Cortex of kidney (tissue), 1 donor: ENCODE measurements around the gene IQGAP1.

Source experiments
- DNase-seq: peaks from one replicate; lab custom pipeline; 2025; lab: John Stamatoyannopoulos, UW

The IQGAP1 gene

DNA sequence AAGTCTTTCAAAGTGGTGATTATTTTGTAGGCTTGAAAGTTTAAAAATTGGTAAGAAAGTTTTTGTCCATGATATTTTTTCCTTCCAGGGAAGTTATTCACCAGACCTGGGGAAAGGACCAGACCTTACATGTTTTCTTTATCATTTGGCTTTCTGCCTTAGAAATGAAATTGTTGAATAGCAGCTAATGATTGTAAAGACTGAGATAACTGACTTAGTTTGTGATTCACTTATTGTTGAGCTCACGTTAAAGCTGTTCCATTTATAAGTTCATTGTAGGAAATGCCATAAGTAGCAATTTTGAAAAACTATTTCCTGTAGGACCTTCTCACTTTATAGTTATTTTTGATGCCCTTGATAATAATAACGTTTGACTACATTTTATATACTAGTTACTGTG lies 51.9 kb downstream of the IQGAP1 start:
- DNase-seq = no peak

DNA sequence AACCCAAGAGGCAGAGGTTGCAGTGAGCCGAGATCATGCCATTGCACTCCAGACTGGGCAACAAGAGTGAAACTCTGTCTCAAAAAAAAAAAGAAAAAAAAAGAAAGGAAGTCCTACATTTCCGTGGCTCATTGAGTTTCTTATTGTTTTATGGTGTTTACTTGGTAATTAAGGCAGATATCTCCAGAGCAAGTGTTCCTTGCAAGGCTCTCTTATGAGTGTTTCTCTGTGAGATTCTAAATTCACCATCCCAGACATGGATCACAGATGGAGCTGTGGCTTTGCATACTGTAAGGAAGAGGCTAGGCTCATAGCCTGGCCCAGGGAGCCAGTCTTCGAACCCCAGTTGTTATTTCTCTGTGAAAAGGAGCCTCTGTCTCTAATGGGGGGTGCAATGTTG lies 53.0 kb downstream of the IQGAP1 start:
- DNase-seq = no peak

DNA sequence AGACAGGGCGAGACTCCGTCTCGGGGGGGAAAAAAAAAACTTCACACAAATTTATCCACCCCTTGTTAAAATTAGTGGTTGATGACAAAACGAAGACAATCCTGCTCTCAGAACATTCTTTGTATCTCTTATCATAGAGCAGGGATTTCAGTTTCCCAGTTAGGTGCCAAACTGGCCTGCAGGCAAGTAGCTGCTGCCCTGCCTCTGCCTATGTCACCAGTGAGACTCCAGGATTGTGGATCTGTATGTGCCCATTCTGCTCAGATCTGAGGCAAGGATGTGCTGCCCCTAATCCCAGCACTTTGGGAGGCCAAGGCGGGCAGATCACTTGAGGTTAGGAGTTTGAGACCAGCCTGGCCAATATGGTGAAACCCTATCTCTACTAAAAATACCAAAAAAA lies 54.4 kb downstream of the IQGAP1 start:
- DNase-seq = no peak

DNA sequence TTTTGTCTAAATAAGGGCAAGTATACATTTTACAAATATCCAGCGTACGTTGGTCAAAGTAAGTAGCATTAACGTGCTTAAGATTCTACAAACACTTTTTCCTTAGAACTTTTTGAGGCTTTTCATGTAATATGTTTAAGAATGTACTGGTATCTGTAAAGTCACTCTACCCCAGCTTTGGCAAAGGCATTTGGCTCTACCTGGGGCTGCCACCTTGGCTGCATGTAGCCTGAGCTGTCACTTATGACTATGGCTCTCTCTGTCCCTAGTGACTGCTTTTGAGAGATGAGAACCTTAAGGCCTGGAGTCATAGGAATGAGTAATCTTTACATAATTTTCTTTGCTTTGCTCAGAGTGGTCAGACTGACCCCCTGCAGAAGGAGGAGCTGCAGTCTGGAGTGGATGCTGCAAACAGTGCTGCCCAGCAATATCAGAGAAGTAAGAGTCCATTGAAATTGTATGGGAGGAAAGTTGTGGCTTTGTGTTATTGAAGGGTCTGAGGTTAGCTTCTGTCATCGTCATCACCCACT lies 61.2 kb downstream of the IQGAP1 start:
- no peak for DNase-seq

DNA sequence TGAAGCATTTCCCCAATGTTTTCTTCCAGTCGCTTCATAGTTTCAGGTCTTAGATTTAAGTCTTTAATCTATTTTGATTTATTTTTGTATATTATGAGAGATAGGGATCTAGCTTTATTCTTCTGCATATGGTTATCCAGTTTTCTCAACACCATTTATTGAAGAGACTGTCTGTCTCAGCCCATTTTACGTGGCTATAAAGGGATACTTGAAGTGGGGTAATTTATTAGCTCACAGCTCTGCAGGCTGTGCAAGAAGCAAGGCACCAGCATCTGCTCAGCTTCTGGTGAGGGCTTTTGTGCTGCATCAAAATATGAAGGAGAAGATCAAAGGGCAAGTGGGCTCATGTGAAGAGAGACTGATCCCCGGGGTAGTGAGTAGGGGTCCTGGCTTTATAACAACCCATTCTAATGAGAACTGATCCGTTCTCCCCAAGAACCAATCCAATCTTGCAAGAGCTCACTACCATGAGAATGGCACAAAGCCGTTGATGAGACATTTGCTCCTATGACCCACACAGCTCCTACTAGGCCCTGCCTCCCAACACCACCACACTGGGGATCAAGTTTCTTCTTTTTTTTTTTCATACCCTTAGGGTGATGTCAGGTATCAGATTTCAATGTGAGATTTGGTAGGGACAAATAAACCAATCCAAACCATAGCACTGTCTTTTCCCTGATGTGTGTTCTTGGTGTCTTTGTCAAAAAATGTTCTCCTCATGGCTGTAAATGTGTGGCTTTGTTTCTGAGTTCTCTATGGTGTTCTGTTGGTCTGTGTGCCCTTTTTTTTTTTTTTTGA lies 63.2 kb downstream of the IQGAP1 start:
- no peak for DNase-seq

DNA sequence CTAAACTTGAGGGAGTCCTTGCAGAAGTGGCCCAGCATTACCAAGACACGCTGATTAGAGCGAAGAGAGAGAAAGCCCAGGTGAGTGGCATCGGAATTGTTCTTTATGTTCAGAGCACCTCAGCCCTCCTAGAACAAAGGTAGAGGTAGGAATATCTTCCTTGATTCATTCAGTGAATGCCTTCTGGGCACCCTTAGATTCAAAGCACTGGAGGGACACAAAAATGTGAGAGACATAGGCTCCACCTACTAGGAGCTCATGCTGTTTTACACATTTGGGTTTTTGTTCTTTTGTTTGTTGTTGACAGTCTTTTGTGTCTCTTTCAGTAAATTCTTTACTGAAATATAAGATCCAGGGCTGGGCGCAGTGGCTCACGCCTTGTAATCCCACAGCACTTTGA lies 68.2 kb downstream of the IQGAP1 start:
- DNase-seq = no peak

DNA sequence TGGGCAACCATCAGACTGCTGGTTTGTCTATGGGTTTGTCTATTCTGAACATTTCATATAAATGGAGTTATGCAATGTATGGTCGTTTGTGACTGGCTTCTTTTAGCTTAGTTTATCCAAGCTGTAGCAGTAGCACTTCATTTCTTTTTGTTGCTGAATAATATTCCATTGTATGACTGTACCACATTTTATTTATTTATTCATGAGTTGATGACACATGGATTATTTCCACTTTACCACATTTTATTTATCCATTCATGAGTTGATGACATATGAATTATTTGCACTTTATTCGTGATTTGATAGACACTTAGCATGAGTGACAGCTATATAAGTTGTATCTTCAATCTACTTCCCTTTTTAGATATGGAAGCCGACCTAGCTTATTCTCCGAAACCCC lies 70.0 kb downstream of the IQGAP1 start:
- no peak for DNase-seq

DNA sequence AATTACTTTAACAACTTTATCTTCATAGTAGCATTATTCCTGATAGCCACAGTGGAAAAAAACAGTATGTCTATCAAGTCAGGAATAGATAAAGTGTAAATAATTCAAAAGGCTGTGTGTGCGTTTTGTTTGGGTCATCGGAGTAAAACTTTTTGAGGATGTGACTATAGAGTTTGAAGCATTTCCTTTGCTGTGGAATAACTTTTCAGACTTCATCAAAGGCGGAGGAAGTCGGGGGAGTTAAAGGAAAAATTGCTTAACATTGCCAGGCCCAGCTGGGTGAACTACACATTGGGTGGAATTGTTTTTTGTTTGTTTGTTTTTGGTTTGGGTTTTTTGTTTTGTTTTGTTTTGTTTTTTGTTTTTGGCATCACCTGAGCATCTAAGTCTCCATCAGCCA lies 71.3 kb downstream of the IQGAP1 start:
- no peak for DNase-seq

DNA sequence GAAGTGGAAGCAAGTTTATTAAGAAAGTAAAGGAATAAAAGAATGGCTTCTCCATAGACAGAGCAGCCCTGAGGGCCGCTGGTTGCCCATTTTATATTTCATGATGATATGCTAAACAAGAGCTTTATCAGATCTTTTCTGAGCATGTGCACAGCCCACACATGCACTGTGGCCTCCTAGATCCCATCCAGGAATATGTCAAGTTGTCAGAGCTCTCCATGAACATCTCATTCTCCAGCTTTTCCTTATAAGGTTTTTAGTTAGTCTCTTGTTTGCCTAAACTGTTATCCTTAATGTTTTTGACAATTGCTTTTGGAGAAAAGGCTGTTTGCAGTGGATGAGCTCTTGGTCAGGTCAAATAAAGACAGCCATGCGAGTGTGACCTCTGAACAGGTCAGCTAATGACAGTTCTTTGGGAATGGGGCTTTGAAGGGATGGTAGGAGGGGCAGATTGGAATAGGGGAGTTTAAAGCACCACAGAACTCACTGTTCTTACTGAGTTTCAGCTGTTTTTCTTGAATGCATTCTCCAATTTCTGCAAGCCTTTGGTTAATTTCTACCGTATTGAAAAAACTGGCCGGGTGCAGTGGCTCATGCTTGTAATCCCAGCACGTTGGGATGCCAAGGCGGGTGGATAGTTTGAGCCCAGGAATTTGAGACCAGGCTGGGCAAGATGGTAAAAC lies 72.2 kb downstream of the IQGAP1 start:
- no peak for DNase-seq

DNA sequence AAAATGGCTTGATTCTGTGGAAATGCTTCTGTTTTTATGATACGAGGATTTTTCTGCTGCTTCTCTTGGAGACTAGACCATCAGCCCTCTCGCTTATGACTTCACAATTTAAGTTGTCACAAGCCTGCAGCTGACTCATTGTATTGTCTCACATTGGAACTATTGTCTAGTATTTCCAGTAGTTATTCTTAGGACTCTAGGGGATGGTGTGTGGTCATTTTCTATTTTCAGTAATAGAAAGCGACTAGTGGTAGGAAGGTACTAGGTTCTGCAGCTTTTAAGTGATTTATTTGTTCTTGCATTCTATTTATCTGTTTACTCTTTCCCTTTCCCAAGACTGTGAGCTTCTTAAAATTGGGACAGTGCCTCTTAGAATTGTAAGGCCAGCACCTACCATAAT lies 75.3 kb downstream of the IQGAP1 start:
- no peak for DNase-seq

DNA sequence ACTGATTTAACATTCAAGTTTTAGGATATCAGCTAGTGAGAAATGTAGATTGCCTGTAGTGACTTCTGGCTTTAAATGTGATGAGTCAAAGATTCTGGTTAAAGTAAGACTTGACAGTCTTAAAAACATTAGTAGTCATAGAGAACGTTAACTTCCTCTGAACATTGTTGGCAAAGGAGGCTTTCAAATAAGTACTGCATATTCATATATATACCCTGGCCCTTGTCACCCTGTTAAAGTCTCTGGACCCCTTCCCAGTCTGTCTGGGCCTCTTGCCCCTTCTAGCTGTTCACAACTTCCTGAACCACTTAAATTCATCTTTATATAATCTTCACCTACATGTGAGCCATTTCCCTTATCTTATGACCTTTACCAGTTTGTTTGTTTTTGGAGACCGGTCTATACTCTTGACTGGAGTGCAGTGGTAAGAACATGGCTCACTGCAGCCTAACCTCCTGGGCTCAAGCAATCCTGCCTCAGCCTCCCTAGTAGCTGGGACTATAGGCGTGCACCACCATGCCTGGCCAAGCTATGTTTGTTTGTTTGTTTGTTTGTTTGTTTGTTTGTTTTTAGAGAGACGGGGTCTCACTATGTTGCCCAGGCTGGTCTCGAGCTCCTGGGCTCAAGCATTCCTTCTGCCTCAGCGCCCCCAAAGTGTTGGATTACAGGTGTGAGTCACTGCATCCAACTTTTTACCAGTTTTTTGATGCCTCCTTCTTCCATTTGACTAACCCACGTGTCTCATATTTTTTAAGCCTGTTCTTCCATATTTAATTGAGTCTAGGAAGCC lies 77.3 kb downstream of the IQGAP1 start:
- DNase-seq = no peak

DNA sequence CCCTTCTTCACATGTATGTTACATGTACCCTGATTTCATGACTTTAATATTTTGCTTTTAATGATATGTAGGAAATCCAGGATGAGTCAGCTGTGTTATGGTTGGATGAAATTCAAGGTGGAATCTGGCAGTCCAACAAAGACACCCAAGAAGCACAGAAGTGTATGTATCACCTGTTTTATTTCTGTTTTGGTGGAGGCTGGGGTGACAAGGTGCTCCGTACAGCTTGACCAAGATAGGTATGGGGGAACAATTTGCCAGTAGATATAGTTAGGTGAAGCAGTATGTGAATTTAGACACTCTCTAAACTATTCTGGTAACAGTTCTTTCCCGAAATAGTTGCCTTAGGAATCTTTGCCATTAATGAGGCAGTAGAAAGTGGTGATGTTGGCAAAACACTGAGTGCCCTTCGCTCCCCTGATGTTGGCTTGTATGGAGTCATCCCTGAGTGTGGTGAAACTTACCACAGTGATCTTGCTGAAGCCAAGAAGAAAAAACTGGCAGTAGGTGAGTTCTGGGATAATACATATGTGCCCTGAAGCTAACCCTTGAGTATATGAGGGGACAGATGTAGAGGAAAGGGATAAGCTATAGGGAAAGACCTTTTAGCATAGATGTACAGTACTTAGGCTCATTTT lies 78.0 kb downstream of the IQGAP1 start:
- DNase-seq = no peak

DNA sequence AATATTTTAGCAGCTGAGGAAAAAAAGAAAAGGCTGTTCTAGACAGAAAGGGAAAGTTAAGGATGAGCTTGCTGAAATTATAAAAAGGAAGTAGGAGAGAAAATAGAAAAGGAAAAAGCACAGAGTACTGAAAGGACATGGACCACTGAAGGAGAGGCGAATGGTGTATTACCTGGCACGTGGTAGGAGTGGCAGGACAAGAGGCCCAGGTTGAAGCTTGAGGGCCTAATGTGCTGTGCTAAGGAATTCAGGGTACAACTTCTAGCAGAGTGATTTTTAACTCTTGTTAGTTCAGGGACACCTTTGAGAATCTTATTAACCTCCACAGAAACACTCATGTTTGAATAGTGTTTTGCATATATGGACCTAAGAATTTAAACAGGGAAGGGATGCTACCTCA lies 81.7 kb downstream of the IQGAP1 start:
- no peak for DNase-seq

DNA sequence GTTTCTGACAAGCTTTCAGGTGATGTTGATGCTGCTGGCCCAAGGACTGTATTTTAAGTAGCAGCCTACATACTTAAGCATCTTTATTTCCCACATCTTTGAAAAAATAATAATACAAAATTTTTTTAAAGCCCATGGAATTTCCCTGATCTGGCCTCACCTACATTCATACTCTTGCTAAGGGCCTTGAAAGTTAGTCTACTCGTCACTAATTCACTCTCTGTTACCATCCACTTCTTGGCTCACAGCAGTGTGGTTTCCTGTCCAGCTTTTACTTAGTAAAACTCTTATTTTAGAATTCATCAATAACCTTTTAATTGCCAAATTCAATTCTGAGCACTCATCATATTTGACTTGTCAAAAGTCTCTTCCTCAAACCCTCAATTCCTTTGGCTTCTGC lies 82.4 kb downstream of the IQGAP1 start:
- no peak for DNase-seq

DNA sequence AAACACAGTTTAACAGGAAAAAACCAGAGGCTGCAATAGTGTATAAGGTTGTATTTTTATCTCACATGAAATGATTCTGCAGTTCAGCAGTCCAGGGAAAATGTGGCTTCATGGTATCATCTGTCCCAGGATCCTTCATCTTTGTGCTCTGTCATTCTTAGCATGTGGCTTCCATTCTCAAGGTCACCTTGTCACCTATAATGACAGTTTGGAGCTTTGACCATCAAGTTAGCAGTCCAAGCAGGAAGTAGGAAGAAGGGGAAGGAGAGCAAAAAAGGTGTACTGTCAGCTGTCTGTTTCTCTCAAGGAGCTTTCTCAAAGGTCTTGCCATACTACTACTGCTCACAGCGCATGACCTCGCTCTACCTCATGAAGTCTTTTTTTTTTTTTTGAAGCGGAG lies 83.1 kb downstream of the IQGAP1 start:
- DNase-seq = no peak

DNA sequence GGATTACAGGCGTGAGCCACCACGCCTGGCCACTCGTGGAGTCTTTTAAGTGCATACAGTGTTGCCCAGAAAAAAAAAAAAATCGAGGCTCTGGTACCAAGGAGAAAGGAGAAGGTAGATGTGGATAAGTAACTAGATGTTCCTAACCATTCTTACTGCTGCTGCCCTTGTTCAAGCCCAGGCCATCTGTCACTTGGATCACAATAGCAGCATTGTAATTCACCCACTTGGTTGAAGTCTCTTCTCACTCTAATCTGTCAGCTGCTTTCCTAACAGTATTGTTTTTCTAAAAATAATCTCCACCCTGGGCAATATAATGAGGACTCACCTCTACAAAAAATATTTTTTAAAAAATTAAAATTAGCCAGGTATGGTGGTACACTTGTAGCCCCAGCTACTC lies 83.7 kb downstream of the IQGAP1 start:
- DNase-seq = no peak

DNA sequence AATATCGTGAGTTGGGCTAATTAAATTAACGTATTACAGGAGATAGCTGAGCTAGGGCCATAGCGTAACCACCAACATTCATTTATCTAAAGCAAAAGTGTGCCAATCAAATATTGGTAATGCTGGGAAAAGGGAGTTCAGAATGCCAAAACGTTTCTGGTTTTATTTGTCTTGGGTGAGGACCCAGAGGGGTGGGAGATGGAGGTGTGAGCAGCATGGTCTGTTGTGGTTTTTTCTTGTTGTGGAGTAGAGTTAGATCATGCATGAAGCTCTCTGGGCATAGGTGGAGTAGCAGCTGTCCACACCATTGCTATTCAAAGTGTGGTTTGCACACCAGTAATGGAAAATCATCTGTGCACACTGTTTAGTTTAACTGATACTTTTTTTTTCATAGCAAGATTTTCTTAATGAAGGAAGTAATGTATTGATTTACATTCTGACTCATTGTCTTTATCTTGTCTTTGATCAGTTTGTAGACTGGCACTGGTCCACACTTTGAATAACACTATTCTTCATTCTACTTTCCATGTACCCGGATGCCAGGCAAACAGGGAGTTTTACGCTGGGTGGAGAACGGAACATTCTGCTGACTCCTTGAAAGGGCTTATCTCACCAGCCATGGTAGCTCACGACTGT lies 90.9 kb downstream of the IQGAP1 start:
- no peak for DNase-seq

DNA sequence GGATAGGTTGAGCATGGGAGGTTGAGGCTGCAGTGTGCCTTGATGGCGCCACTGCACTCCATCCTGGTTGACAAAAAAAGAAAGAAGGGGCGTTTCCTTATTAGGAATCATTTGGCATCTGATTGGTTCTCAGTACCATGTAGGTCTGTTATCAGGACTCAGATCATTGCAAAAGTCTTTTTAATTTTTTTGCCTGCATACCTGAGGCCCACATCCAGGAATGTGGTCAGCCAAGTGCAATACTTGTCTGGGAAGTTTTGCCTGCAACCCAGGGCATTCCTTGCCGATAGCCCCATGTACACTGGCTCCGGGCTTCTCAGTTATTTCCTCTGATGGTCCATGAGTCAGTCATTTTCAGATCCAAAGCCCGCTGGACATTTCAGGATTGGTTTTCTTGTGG lies 91.6 kb downstream of the IQGAP1 start:
- DNase-seq = no peak

DNA sequence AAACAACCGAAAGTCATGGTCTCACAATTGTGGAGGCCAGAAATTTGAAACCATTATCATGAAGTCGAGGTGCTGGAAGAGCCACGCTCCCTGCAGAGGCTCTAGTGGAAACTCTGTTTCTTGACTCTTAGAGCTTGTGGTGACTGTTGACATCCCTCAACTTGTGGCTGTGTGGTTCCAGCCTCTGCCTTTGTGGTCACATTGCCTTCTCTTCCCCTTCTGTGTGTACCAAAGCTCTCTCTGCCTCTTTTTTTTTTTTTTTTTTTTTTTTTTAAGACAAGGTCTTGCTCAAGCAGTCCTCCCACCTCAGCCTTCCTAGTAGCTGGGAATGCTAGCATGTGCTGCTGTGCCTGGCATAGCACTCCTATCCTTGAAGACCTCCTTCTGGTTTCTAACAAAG lies 93.0 kb downstream of the IQGAP1 start:
- DNase-seq = no peak

DNA sequence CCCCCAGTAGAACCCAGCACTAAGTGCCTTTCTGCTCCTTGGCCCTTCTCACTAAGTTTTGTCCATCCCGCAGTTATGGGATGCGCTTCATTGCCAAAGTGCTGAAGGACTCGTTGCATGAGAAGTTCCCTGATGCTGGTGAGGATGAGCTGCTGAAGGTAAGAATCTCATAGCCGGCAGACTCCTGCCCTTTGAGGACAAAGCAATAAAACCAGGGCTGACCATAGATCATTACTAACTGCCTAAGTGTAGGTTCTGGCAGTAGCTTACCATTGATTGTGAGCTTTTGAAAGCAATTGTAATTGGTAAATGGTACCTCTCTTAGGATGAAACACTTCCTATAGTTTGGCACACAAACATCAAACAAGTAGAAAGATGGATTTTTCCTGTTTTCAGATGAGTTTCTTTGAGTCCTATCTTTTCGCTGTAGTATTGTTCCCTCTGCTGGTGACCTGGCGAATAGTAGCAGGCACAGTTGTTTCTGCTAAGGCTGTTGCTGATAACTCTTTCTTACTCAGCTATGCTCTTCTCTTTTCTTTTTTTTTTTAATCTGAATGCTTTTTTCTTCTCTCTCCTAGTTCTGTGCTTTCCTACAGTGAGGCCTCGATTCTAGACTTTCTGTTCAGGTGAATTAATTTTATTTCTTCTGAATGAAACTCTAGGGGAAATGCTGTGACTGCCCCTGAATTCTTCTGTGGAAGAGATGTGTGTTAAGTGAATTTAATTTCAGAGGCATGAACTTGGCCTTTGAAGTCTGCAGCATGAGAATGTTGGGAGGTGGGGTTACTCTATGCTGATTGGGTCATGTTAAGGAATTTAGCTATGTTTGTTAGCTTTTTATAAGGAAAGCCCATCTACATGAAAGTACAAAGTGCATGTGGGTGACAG lies 94.3 kb downstream of the IQGAP1 start:
- no peak for DNase-seq

DNA sequence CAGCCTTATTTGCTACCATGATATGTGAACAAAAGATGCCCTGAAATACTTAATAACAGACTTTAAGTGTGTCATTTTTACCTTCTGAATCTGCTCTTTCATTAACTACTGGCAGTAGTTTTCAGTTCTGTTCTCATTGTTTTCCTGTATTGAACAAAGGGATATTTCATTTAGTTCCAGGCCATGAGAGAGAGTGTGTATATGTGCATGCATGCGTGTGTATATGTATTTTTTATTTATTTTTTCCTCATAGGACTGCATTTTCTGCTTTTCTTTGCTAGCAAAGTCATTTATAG lies 94.9 kb downstream of the IQGAP1 start:
- DNase-seq = no peak
